Activated CD4-positive, CD25-positive, alpha-beta regulatory T cell (primary cell): ENCODE measurements around the gene ANKS1B.

Experiments
- DNase-seq, 4 experiments: peaks; one replicate each; lab custom pipeline; 2025; lab: John Stamatoyannopoulos, UW

The ANKS1B gene

DNA sequence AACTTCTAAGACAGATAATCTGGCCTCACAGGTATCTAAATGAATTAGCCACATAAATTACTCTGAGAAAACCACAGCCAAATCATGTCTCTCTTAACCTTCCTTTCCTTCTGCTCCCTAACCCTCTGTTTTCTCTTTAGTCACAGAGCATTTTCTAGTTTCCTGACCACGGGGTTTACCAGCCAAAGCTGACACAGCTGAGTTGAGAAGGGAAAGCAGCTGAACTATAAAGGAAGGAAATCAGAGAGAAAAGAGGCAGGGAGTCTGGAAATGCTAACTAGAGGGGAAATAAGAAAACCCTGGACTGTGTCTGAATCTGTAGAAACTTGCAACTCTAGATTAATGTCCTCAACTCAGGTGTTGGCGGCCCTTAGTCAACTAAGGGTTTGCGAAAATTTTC lies 24.4 kb downstream of the ANKS1B start:
- DNase-seq = no peak

DNA sequence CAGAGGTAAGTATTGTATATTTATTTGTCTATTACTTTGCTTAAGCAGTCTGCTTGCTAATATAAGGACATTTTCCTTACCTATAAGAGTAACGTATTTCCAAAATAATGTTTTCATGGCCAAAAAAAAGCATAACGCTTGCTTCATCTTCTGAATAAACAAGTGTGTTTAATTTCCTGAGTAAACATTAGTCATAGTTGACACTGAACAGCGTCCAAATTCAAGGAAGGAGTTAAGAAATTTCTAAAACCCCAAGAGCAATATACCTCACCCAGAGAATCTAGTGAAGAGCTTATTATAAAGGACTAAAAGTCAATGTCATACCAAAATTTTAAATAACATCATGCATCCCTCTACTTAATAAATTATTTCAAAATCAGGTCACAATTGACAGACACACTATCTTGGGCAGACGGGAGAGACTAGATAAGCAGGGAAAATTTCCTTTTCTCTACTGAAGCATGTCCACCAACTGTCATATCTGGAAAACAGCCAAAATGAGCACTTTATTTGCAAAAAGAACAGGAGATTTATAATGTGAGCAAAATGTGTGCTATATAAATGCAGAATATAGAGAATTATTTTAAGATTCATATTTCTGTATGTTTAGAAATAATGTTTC lies 25.1 kb downstream of the ANKS1B start:
- DNase-seq = no peak

GRCh38 chr12:99957866-99958466 lies 26.8 kb downstream of the ANKS1B start:
- DNase-seq = no peak

DNA sequence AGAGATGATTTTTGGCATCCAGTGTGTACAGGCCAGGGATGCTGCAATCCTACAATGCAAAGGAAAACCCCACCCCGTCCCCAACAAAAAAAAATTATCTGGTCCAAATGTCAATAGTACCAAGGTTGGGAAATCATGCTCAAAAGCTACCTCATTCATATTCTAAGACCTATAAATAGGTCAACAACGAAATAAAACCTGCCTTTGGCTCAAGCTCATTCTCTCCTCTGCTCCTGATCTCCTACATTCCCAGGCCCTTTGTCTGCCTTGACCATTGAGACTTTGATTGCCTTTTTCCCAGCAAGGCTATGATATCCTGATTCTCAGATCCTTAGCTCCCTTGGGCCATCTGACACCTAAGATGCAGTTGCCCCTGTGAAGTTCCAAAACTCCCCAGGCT lies 30.0 kb downstream of the ANKS1B start:
- no peak for DNase-seq

- DNase-seq = no peak
Observed at GRCh38 chr12:99948370-99948769, 36.4 kb downstream of the ANKS1B start.

- no peak for DNase-seq
Observed at GRCh38 chr12:99946131-99946530, 38.6 kb downstream of the ANKS1B start.

DNA sequence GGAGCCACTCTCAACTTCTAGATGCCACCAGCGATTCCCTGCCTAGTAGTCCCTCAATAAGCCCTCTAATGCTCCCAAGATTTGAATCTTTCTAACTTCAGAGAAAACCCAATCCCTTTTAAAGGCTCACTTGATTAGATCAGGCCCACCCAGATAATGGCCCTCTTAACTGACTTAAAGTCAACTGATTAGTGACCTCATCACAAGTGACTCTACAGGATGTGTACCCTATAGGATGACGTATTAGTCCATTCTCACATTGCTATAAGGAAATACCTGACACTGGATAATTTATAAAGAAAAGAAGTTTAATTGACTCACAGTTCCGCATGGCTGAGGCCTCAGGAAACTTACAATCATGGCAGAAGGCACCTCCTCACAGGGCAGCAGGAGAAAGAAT lies 49.1 kb downstream of the ANKS1B start:
- DNase-seq = no peak

DNA sequence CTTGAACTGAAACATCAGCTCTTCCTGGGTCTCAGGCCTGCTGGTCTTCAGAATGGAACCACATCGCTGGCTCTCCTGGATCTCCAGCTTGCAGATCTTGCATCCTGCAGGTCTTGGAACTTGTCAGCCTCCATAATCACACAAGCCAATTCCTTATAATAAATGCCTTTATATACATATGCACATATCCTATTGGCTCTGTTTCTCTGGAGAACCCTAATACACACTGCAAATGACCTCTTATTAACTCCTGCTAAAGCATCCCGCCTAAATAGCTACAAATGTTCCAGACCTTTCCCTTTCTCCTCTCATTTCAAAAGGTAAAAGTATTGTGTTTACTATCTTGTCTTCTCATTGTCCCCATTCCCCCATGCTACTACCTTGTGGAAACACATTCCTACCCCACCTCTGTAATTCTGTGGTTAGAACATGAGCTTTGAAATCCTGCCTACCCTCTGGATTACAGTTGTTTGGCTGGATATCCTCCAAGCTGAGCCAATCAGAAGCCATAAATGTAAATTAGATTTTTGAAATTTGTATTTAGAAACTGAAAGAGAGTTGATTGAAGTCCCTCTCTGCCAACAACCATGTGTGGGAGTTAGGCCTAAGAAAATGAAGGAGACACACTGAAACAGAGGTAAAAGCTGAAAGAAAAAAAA lies 58.1 kb downstream of the ANKS1B start:
- DNase-seq = no peak

GRCh38 chr12:99920353-99920960 lies 64.3 kb downstream of the ANKS1B start:
- DNase-seq = no peak

DNA sequence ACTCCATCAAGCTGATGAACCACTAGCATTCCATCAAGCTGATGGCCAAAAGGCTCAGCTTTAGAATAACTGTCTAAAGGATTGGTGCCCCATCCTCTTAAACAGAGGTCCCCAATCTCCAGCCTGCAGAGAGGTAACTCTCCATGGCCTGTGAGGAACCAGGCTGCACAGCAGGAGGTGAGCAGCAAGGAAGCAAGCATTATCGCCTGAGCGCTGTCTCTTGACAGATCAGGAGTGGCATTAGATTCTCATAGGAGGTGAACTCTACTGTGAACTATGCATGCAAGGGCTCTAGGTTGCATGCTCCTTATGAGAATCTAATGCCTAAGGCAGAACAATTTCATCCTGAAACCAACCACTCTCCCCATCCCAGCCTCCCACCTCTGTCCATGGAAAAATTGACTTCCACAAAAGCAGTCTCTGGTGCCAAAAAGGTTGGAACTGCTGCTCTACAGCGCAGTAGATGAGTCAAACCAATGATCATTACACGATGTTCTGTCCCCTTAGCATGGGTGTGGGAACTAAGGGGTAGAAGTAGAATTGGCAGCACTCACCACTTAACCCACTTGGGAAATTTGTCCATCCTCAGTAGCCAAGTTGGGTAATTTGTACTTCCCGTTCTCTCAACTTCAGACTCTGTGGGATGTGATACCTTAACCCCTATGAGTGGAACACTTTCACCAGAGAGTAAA lies 66.9 kb downstream of the ANKS1B start:
- no peak for DNase-seq

DNA sequence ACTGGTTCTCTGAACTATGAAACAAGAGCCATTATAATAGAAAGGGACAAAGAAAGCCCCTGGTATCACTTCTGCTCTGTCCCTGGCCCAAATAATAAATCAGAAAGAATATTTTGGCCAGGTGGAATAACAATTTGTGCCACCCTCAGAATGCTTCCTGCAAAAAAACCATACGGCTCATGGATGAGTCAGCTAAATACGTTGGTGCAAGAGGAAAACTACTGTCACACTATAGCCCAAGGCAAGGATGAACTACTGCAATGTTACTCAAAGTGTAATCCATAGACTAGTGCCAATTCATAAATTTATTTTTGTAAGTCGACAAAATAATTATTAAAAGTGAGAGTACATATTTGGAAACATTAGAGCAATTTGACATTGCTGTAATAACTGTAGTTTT lies 68.2 kb downstream of the ANKS1B start:
- no peak for DNase-seq

- DNase-seq = no peak
Observed at GRCh38 chr12:99915251-99916082, 69.3 kb downstream of the ANKS1B start.

- DNase-seq = no peak
Observed at GRCh38 chr12:99914206-99914605, 70.5 kb downstream of the ANKS1B start.

DNA sequence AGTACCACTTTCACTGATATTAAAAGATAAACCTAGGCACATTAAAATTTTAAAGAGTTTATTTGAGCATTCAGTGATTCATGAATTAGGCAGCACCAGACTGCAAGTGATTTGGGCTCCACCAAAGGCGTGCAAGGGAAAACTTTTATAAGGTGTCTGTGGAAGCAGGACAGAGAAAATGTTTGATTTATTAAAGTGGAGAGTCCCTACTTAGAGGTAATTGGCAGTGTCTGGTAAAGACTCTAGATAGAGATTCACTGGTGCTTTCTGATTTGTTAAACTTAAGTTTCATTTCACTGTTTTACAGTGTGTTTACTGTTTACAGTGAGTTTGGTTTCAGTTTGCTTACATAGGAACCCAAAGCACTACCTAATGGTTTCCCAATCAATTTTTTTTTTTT lies 72.8 kb downstream of the ANKS1B start:
- DNase-seq = no peak

- no peak for DNase-seq
Observed at GRCh38 chr12:99911081-99911480, 73.7 kb downstream of the ANKS1B start.

GRCh38 chr12:99910342-99910741 lies 74.4 kb downstream of the ANKS1B start:
- DNase-seq = no peak

GRCh38 chr12:99906786-99907579 lies 77.8 kb downstream of the ANKS1B start:
- no peak for DNase-seq

- no peak for DNase-seq
Observed at GRCh38 chr12:99901181-99901580, 83.6 kb downstream of the ANKS1B start.

DNA sequence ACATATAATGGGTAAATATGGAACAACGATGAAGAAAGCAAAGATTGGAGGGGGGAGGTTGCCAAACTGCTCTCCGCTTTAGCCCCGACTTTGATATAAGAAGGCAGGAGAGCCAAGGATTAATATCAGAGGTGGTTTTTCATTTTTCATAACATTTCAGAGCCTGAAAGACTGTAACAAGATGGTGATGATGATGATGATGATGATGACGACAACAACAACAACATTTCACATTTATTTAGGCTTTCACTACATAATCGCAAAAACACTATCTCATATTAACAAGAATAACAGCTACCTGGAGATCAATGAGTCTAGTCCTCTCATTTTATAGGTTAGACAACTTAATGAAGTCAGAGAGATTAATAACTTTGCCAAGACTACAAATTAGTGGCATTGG lies 86.1 kb downstream of the ANKS1B start:
- DNase-seq = no peak

GRCh38 chr12:99879439-99879838 lies 105.3 kb downstream of the ANKS1B start:
- DNase-seq = no peak

- DNase-seq = no peak
Observed at GRCh38 chr12:99875081-99875480, 109.7 kb downstream of the ANKS1B start.
